HG03039 (cell line): Measurements from ENCODE around the gene SCYGR8.
"Not testable (repeated sequence)": the region's sequence is repeated elsewhere in the genome, so short reads cannot be mapped to it uniquely, and the experiment has no call there.

Experiments used
- ATAC-seq: cut with Tn5 transposase; IDR thresholded peaks from one replicate; pipeline ENCODE4 v1.9.1; 2021; ENCODE audit warnings: mild to moderate bottlenecking, moderate library complexity; ENCODE audit not compliant: unreplicated experiment

Gene SCYGR8

GRCh38 chr2:227745594-227745993 lies at the start of gene SCYGR8:
SCYGR8 (plus strand) TSS chr2:227745894; CDS start chr2:227745894, 0 bp downstream.
- no peak for ATAC-seq

GRCh38 chr2:227696990-227697679 lies 48.6 kb upstream of the SCYGR8 start:
- no peak for ATAC-seq

DNA sequence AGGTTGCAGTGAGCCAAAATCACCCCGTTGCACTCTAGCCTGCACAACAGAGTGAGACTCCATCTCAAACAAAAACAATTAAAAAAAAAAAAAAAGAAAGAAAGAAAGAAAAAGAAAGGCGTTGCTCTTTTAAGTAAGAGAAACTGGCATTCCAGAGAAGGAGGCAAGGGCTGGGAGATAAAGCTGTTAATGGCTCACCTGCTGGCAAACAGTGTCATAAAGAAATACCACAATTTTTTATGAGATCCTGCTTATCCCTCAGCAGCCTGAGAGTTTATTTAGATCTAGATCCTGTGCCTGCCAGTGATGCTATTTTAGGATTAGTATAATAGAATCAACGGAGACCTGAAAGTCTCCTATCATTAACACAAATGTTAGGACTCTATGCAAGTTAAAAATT lies 44.1 kb upstream of the SCYGR8 start:
- ATAC-seq: no peak

DNA sequence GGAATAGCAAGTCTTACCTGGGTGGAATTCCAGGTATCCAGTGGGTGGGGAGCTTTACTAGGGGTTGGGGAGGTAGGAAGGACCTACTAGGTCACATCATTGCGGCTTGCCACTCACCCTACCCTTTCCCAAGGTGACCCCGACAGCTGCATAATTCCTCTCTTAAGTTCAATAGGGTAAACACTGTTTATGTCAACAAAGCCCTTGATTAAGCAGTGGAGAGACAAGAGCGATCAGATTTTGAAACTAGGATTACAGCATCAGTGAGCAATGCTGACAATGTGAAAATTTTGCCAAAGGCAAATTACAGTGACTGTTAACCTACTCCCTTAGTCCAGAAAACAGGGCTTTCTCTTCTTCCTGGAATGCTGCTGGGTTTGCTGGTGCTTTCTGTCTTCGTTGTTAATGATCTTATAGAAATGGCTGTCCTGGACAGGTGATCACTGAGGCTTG lies 42.4 kb upstream of the SCYGR8 start:
- no peak for ATAC-seq

GRCh38 chr2:227703961-227704360 lies 41.7 kb upstream of the SCYGR8 start:
- no peak for ATAC-seq

GRCh38 chr2:227706859-227707258 lies 38.8 kb upstream of the SCYGR8 start:
- no peak for ATAC-seq

DNA sequence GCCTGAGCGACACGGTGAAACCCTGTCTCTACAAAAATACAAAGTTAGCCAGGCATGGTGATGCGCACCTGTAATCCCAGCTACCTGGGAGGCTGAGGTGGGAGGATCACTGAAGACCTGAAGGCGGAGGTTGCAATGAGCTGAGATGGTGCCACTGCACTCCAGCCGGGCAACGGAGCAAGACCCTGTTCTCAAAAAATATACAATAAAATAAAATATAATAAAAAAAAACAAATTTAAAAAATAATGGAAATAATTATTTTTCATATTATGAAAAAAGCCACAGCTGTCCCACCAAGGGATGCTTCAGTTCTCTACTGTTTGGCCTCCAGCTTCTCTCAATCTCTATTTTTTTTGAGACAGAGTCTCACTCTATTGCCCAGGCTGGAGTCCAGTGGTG lies 38.3 kb upstream of the SCYGR8 start:
- no peak for ATAC-seq

GRCh38 chr2:227710986-227711385 lies 34.7 kb upstream of the SCYGR8 start:
- ATAC-seq: no peak

- ATAC-seq: no peak
Observed at GRCh38 chr2:227713291-227713690, 32.4 kb upstream of the SCYGR8 start.

DNA sequence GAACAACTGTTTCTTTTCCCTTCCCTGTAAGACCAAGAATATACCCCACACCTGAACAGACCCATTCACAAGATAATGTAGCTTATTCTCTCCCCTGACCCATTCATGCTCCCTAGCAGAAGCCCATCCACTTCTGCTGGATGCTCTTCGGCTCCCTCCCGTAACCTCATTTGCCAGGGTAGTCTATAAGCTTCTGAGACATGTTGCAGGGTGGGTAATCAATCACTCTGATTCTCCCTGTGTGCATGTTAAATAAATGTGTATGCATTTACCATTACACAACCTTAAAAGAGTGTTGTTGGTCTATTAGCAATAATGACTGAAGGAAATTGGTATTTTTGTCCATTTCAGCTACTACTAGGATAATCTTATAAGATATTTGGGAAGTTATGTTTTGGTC lies 29.2 kb upstream of the SCYGR8 start:
- ATAC-seq: no peak

- no peak for ATAC-seq
Observed at GRCh38 chr2:227717687-227718567, 27.8 kb upstream of the SCYGR8 start, which contains the start of gene SLC19A3. SLC19A3 (minus strand) TSS chr2:227718028; CDS start chr2:227702318, 15,710 bp downstream.

DNA sequence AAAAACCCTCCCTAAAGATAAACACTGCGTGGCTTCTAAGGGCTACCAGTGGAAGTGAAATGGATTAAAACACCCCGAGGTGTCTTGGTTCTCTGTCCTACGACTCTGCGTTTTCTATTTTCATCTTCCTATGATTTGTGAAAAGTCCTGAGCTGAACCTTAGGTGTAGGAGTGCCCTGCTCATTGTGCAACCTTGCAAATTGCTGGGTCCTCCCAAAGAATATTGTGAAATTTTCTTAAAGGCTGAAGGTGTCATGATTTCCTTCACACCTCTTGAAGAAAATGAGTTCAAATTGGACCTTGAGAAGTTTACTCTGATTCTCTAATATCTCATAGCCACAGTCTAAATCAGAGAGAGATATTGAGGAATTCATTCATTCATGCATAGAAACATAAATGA lies 26.1 kb upstream of the SCYGR8 start:
- no peak for ATAC-seq

GRCh38 chr2:227720680-227721079 lies 25.0 kb upstream of the SCYGR8 start:
- no peak for ATAC-seq

GRCh38 chr2:227722821-227723220 lies 22.9 kb upstream of the SCYGR8 start:
- ATAC-seq: not testable (repeated sequence)

- no peak for ATAC-seq
Observed at GRCh38 chr2:227724394-227725039, 21.2 kb upstream of the SCYGR8 start, which contains the start of gene SCYGR6. SCYGR6 (minus strand) TSS chr2:227724757; CDS start chr2:227724757, 0 bp downstream.

DNA sequence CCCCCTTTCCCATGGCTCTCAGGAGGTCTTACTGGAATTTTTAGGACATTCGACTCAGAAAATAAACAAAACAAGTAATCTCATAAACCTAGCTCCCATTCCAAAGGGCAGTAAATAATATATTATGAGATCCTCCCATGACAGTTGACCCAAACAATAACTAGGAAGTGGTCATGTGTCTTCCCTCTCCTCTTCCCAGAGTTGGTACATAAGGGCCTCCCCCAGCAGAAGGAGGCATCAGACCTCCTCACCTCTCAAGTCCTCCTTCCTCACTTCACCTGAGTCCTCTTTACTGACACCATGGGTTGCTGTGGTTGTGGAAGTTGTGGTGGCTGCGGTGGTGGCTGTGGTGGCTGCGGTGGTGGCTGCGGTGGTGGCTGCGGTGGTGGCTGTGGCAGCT lies 17.7 kb upstream of the SCYGR8 start, which contains the start of gene SCYGR7:
Gene SCYGR7, plus strand, starts transcription at position 301 of the 400 bp plus-strand sequence. Its CDS starts 0 bp downstream, at position 301.
- no peak for ATAC-seq

GRCh38 chr2:227739351-227739750 lies 6.3 kb upstream of the SCYGR8 start:
- no peak for ATAC-seq

GRCh38 chr2:227740705-227741104 lies 5.0 kb upstream of the SCYGR8 start:
- not testable (repeated sequence) for ATAC-seq

GRCh38 chr2:227748079-227748478 lies 2.4 kb downstream of the SCYGR8 start:
- ATAC-seq: no peak

DNA sequence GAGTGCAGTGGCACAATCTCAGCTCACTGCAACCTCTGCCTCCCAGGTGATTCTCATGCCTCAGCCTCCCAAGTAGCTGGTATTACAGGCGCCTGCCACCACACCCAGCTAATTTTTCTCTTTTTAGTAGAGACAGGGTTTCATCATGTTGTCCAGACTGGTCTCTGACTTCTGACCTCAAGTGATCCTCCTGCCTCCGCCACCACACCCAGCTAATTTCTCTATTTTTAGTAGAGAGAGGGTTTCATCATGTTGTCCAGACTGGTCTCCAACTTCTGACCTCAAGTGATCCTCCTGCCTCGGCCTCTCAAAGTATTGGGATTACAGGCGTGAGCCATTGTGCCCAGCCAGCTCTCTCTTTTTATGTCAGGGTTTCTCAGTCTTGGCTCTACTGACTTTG lies 10.6 kb downstream of the SCYGR8 start:
- ATAC-seq: not testable (repeated sequence)
